Measurements from ENCODE around the gene ZNF358.

The ZNF358 gene

DNA sequence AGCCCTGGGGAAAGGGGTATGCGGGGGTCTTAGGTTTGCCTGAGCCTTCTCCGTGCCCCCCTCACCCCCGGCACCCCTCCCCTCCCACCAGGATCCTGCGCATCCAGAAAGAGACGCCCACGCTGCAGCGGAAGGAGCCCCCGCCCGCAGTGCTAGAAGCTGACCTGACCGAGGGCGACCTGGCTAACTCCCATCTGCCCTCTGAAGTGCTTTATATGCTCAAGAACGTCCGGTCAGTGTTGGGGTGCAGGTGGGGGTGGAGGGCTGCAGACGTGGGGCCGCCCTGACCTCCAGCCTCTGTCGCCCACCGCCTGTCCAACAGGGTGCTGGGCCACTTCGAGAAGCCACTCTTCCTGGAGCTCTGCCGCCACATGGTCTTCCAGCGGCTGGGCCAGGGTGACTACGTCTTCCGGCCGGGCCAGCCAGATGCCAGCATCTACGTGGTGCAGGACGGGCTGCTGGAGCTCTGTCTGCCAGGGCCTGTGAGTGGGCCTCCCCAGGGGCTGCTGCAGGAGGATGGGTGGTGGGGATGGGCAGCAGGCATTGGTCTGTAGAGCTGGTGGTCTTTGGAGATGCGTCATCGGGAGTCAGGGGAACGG, 24.0 kb downstream of the ZNF358 start:
- no peak for DNase-seq

DNA sequence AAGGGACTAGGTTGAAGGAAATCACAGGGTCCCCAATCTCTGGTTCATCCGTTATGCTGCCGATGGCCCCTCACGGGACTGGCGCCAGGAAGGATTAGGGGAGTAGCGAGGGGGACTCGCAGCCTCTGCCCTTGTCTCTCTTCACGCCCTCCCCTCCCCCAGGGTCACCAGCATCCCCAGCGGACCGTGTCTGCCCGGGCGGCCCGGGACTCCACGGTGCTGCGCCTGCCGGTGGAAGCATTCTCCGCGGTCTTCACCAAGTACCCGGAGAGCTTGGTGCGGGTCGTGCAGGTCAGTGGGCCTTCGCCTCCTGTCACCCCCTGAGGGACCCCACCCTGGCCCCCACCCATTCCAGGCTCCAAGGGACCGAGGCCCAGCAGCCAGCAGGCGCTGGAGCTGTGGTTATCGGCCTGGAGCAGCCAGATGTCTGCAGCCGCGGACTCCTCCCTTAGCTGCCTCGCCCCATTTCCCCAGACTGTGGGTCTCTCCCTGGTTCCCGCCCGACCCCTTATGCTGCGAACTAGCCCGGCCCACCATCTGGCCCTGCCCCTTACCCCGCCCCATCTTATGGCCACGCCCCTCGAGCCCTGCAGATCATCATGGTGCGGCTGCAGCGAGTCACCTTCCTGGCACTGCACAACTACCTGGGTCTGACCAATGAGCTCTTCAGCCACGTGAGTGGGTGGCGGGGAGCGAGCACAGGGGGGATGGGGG, 25.0 kb downstream of the ZNF358 start:
- no peak for DNase-seq

DNA sequence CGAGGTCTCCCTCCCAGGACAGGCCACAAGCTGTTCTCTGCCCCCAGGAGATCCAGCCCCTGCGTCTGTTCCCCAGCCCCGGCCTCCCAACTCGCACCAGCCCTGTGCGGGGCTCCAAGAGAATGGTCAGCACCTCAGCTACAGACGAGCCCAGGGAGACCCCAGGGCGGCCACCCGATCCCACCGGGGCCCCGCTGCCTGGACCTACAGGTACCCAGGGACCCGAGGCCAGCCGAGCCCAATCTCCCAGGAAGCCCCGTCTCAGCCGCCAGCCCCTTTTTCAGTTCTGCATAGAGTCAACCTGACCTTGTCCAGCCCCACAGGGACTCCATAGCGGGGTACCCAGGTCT, 25.5 kb downstream of the ZNF358 start:
- no peak for DNase-seq

DNA sequence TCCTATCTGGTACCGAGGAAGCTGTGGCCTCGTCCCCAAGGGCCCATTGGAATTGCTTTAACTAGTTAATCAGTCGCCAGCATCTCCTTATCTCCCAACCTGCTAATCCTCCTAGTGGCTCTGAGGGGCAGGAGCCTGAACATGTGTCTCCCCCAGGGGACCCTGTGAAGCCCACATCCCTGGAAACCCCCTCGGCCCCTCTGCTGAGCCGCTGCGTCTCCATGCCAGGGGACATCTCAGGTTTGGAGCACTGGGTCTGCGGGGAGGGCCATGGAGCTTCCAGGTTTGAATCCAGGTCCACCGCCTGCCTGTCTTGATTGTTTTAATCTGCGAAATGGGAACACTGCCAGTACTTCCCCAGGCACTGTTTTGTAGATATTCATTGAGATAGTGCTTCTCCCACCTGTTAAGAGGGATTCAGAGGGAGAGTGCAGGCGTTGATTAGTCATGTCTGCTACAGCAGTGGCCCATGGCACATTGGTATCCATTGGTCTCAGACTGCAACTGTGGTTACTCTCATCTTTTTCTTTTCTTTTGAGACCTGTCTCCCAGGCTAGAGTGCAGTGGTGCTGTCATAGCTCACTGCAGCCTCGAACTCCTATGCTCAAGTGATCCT, 26.0 kb downstream of the ZNF358 start:
- no peak for DNase-seq

DNA sequence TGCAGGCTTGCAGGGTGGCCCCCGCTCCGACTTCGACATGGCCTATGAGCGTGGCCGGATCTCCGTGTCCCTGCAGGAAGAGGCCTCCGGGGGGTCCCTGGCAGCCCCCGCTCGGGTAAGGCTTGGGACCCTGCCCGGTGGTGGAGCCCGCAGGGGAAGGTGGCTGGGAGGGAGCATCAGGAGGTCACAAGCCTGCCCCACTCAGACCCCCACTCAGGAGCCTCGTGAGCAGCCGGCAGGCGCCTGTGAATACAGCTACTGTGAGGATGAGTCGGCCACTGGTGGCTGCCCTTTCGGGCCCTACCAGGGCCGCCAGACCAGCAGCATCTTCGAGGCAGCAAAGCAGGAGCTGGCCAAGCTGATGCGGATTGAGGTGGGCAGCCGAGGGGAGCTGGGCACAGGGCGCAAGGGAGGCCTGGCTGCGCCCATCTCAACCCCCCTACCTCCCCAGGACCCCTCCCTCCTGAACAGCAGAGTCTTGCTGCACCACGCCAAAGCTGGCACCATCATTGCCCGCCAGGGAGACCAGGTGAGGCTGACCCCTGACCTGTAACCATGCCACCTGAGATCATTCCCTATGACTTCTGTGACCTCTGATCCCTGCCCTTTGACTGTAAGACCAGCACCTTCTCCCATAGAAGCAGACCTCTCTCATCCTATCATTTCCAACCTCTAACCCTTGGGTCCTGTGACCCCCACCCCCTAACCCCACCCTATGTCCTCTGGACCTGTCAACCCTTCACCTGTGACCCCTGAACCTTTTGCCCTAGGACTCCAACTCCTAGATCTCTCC, 26.8 kb downstream of the ZNF358 start:
- no peak for DNase-seq

DNA sequence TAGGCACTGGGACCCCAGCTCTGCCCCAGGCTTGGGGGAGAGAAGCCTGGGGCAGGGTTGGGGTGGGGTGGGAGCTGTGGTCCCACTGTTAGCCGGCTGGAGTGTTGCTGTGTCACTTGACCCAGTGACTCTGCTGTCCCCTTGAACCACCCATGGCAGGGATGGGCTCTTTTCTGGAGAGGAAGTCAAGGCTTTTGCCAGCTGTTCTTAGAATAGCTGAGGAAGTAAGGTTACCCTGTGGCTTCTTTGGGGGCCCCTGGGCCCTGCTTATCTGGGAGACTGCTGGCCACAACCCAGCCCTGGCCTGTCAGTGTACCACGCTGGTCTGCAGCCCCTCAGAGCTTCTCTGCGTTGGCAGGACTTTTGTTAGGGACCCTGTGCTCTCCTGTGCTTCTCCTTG, 28.7 kb downstream of the ZNF358 start:
- no peak for DNase-seq

DNA sequence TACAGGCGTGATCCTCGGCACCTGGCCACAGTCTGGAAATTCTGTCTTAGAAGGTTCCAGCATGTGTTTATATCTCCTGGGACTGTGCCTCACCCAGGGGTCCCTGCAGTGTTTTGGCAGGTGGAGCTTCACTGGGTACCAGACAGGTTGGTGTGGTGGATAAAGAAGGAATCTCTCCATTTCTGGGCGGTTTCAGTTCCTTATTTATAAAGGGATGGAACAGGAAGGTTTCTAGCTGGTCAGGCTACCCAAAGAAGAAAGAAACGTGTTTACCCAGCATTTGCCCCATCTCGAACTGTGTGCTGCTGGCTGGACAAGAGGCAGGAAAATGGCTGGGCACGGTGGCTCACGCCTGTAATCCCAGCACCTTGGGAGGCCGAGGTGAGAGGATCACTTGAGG, 29.4 kb downstream of the ZNF358 start:
- DNase-seq, result no peak

DNA sequence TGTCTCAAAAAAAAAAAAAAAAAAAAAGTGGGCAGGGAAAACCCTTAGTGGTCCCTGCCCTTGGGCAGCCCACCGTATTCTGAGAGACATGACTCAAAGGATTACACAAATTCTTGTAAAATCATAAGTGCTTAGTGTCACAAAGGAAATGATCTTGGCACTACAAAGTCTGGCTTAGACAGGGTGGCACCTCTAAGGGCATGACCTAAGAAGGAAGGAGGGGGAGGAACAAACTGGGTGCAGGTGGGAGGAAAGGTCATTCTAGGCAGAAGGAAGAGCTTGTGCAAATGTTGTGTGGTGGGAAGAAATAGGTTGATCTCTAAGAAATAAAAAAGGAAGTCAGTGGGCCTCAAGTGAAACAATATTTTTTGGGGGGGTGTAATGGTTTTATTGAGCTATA, 30.0 kb downstream of the ZNF358 start:
- DNase-seq, result no peak

DNA sequence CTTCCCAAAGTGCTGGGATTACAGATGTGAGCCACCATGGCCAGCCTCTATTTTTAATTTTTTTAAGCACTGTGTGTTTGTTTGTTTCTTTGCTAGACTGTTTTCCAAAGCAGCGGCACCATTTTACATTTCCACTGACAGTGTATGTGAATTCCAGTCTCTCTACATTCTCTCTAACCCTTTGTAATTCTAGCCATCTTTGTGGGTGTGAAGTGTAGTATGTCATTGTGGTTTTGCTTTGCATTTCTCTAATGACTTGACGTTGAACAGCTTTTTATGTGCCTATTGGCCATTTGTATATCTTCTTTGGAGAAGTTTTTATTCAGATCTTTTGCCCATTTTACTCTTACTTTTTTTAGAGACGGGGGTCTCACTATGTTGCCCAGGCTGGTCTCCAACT, 31.3 kb downstream of the ZNF358 start:
- no peak for DNase-seq

DNA sequence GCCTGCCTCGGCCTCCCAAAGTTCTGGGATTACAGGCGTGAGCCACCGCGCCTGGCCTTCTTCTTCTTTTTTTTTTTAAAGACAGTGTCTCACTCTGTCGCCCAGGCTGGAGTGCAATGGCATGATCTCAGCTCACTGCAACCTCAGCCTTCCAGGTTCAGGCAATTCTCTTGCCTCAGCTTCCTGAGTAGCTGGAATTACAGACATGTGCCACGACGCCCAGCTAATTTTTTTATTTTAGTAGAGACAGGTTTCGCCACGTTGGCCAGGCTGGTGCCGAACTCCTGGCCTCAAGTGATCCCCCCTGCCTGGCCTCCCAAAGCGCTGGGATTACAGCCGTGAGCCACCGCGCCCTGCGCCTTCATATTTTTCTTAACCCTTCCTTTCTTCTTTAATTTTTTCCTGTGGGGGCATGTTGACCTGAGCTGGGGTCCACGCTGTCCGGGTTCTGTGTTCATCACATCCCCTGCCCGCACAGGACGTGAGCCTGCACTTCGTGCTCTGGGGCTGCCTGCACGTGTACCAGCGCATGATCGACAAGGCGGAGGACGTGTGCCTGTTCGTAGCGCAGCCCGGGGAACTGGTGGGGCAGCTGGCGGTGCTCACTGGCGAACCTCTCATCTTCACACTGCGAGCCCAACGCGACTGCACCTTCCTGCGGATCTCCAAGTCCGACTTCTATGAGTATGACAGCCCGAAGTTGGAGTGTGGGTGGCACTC, 33.7 kb downstream of the ZNF358 start:
- no peak for DNase-seq

DNA sequence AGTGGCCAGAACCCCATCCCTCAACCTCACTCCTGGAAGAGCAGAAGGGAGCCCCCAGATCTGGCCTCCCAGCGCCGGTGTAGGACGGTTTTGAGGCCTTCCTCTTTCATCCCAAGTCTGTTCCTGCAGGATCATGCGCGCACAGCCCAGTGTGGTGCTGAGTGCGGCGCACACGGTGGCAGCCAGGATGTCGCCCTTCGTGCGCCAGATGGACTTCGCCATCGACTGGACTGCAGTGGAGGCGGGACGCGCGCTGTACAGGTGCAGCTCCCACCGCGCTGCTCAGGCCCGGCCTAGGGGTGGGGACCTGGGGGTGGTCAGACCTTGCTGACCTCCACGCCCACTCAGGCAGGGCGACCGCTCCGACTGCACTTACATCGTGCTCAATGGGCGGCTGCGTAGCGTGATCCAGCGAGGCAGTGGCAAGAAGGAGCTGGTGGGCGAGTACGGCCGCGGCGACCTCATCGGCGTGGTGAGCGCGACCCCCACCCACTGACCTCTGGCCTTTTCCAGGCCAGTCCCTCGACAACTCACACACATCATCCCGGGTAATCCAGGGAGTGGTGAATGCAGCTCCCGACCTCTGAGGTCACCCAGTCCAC, 34.4 kb downstream of the ZNF358 start:
- no peak for DNase-seq

DNA sequence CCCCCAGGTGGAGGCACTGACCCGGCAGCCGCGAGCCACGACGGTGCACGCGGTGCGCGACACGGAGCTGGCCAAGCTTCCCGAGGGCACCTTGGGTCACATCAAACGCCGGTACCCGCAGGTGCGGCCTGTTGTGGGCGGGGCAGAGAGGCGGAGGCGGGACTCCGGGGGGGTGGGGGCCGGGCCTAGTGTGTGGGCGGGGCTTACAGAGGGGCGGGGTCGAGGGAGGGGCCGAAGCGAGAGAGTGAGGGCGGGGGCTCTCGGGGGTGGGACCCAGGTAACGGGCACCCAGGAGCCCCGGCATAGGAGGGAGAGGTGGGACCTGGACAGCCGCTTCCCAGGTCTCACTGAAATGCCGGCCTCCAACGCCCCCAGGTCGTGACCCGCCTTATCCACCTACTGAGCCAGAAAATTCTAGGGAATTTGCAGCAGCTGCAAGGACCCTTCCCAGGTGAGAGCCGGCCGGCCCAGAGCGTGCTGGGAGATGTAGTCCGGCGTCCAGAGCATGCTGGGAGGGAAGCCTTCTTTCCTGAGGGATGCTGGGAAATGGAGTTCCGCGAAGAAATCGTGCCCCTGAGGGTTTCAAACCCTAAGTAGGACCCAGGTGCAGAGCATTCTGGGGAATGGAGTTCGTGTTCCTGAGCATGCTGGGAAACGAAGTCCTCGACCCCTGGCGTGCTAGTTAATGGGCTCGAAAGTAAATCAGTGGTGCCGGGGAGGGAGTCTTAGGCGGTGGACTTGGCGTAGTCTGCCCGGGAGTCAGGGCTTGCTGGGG, 35.3 kb downstream of the ZNF358 start:
- no peak for DNase-seq

DNA sequence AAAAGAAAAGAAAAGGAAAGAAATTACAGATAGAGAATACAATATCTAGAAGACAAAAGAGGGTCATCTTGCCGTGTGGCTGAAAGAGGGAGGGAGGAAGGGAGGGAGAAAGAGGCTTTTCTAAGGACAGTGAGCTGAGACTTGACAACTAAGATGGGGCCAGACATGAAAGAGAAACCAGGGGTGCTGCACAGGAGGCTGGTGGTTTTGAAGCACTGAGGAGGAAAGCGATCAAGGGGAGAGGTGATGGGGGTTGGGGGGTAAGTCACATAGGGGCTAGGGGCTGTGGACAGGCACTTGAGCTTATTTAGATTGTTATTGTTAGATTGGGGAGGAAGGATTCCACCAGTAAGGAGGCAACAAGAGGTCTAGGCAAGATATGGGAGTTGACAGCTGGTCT, 36.9 kb downstream of the ZNF358 start:
- no peak for DNase-seq

DNA sequence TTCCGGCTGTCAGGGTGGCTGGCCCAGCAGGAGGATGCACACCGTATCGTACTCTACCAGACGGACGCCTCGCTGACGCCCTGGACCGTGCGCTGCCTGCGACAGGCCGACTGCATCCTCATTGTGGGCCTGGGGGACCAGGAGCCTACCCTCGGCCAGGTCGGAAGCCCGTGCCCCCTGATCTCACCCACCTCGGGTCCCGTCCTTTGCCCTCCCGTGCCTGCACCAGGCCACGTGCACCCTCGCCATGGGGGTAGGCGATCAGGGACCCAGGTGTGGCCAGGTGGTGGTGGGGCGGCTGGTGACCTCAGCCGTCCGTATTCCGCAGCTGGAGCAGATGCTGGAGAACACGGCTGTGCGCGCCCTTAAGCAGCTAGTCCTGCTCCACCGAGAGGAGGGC, 38.7 kb downstream of the ZNF358 start:
- DNase-seq, result no peak

DNA sequence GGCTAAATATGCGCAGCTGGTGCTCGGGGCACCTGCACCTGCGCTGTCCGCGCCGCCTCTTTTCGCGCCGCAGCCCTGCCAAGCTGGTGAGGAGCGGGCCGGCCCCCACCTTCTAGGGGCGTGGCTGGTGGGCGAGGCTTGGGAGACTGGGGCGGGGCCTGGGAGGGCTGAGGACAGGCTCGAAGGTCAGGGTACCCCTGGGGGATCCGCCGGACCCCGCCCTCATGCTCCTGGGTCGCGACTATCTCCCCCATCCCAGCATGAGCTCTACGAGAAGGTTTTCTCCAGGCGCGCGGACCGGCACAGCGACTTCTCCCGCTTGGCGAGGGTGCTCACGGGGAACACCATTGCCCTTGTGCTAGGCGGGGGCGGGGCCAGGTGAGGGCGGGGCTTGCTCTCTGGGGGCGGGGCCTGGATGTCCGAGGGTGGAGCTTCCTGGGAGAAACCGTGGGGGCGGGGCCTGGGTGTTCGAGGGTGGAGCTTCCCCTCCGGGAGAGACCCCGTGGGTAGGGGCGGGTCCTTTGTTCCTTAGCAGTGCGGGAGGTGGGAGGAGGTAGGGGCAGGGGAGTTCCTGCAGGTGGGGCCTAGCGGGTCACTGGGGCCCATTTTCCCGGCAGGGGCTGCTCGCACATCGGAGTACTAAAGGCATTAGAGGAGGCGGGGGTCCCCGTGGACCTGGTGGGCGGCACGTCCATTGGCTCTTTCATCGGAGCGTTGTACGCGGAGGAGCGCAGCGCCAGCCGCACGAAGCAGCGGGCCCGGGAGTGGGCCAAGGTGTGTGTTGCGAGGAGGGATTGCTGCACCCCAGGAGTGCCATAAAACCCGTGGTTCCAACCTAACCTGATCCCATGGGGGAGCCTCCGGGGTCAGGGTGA, 39.3 kb downstream of the ZNF358 start:
- no peak for DNase-seq

DNA sequence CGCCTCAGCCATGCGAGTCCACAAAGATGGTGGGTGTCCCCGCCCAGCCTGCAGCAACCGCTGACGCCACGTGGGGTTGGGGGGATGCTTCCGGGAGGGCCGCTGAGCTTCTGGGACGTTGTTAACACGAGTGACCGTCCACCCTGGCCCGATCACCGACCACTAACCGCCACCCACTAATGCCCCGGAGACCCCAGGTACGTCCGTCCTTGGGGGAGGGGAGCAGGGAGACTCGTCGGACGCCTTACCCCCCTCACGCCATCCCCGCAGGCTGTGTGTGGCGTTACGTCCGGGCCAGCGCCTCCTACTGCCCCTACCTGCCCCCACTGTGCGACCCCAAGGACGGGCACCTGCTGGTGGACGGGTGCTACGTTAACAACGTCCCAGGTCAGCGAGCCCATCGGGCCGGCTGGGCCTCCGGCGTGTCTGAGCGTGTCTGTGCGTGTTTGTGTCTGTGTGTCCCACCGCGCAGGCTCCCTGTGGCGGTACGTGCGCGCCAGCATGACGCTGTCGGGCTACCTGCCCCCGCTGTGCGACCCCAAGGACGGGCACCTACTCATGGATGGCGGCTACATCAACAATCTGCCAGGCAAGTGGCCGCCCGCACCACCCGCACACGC, 40.9 kb downstream of the ZNF358 start:
- no peak for DNase-seq

DNA sequence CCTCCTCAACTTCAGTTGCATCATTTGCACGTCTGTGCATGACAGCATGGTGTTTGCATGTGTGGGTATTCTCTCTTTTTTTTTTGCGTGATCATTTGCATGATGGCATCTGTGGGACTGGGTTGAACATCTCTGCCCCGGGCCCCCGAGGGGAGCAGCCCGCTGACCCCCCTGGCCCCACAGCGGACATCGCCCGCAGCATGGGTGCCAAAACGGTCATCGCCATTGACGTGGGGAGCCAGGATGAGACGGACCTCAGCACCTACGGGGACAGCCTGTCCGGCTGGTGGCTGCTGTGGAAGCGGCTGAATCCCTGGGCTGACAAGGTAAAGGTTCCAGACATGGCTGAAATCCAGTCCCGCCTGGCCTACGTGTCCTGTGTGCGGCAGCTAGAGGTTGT, 42.8 kb downstream of the ZNF358 start:
- DNase-seq, result no peak

DNA sequence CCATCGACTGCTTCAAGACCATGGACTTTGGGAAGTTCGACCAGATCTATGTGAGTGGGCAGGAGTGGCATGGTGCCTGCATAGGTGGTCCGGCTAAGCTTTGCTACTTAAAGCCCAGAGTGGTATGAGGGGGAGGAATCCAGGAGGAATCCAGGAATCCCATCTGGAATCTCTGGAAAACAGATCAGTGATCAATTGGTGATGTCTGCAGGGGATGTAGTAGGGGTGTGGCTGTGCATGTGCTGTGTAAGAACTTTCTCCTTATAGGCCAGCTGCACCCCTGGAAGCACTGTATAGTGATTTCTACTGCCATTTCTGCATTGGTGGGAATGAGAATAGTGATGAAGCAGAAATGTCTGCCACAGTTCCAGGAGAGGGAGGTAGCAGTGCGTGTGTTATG, 43.2 kb downstream of the ZNF358 start:
- no peak for DNase-seq

DNA sequence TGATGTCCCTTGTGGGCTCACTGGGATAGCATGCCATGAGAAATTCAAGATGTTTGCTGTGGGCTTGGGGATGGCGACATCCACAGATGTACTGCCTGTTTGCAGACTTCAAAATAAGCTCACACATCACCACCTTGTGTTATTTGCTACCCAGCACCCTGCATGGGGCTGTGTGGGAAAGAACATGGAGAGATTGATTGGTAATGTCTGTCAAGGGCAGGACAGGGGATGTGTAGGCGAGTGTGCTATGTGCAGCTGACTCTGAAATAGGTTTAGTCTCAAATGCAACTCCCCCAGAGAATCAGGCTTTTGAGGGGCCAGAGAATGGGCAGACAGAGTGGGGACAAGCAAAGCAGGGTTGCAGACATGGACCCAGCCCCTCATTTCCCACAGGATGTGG, 44.4 kb downstream of the ZNF358 start:
- DNase-seq, result no peak

DNA sequence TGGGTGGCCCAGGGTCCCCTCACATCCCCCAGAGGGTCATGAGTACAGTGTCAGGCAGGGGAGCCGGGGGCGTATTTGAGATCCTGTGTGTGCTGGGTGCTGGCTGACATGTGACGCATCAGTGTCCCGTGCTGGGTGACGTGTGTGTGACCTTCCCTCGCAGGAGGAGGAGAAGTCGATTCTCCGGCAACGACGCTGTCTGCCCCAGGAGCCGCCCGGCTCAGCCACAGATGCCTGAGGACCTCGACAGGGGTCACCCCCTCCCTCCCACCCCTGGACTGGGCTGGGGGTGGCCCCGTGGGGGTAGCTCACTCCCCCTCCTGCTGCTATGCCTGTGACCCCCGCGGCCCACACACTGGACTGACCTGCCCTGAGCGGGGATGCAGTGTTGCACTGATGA, 45.4 kb downstream of the ZNF358 start:
- DNase-seq, result no peak

Measured in activated CD8-positive, alpha-beta memory T cell treated with anti-CD3 and anti-CD28 coated beads, Interleukin-2, amount 50 U/mL, for 4 hours (primary cell).